GM18517 (cell line): ENCODE results near the gene ZC3H4.
"Not testable (repeated sequence)": the region's sequence is repeated elsewhere in the genome, so short reads cannot be mapped to it uniquely, and the experiment has no call there.

Experiments used
- ATAC-seq: cut with Tn5 transposase; IDR thresholded peaks from one replicate; pipeline ENCODE4 v1.9.1; 2021; ENCODE audit warnings: mild to moderate bottlenecking, moderate library complexity; ENCODE audit not compliant: unreplicated experiment

Gene ZC3H4

GRCh38 chr19:47057328-47057727 lies 56.2 kb downstream of the ZC3H4 start:
- ATAC-seq = no peak

- no peak for ATAC-seq
These were observed 57.2 kb downstream of the ZC3H4 start for GRCh38 chr19:47056411-47056810.

- ATAC-seq = not testable (repeated sequence)
These were observed 63.0 kb downstream of the ZC3H4 start for GRCh38 chr19:47050562-47050961.

GRCh38 chr19:47049307-47049700 lies 64.3 kb downstream of the ZC3H4 start:
- no peak for ATAC-seq

- peak; percentile 43 for ATAC-seq
These were observed 65.7 kb downstream of the ZC3H4 start for GRCh38 chr19:47047763-47048405.

GRCh38 chr19:47047272-47047762 lies 66.3 kb downstream of the ZC3H4 start:
- ATAC-seq = no peak

GRCh38 chr19:47045867-47046470 lies 67.6 kb downstream of the ZC3H4 start:
- ATAC-seq = no peak

- ATAC-seq = no peak
These were observed 68.4 kb downstream of the ZC3H4 start for GRCh38 chr19:47044946-47045866.

GRCh38 chr19:47040869-47041268 lies 72.7 kb downstream of the ZC3H4 start:
- no peak for ATAC-seq

- no peak for ATAC-seq
These were observed 74.2 kb downstream of the ZC3H4 start for GRCh38 chr19:47039239-47039874.

GRCh38 chr19:47037766-47038165 lies 75.8 kb downstream of the ZC3H4 start:
- no peak for ATAC-seq

GRCh38 chr19:47036097-47036651 lies 77.4 kb downstream of the ZC3H4 start:
- peak; percentile 13 for ATAC-seq

- ATAC-seq = peak; percentile 83
These were observed 78.2 kb downstream of the ZC3H4 start for GRCh38 chr19:47035127-47036096.

- ATAC-seq = no peak
These were observed 81.3 kb downstream of the ZC3H4 start for GRCh38 chr19:47032171-47032811.

- no peak for ATAC-seq
These were observed 85.4 kb downstream of the ZC3H4 start for GRCh38 chr19:47028195-47028601.

GRCh38 chr19:47027586-47028088 lies 85.9 kb downstream of the ZC3H4 start:
- no peak for ATAC-seq

- no peak for ATAC-seq
These were observed 86.7 kb downstream of the ZC3H4 start for GRCh38 chr19:47026889-47027288.

- ATAC-seq = no peak
These were observed 87.4 kb downstream of the ZC3H4 start for GRCh38 chr19:47026156-47026555.

- no peak for ATAC-seq
These were observed 89.1 kb downstream of the ZC3H4 start for GRCh38 chr19:47024502-47024901.
